Endothelial cell of umbilical vein (primary cell): Measurements from ENCODE around the gene TNP1.

ENCODE experiments used
- CTCF ChIP-seq, 2 donors: IDR thresholded peaks; 1 replicate in 1 of 2; 2 replicates in 1 of 2; pipeline ENCODE4 v1.5.1; 2011; ENCODE audit warnings: low read length in 2 of 2, mild to moderate bottlenecking in 2 of 2, moderate library complexity in 2 of 2, control low read depth in 1 of 2, inconsistent platforms in 1 of 2, low read depth in 1 of 2; ENCODE audit not compliant: insufficient read depth in 1 of 2; ENCODE audit errors: extremely low read depth in 1 of 2
- EZH2 ChIP-seq: IDR thresholded peaks from 2 replicates; pipeline ENCODE4 v1.6.1; 2012; ENCODE audit warnings: borderline replicate concordance, low read depth, mild to moderate bottlenecking, moderate library complexity, low read length, inconsistent platforms; ENCODE audit not compliant: severe bottlenecking
- FOS ChIP-seq: IDR thresholded peaks from 2 replicates; pipeline ENCODE4 v1.6.1; 2011; ENCODE audit warnings: mild to moderate bottlenecking, low read length, moderate library complexity, borderline replicate concordance; ENCODE audit not compliant: insufficient read depth
- JUN ChIP-seq: IDR thresholded peaks from 2 replicates; pipeline ENCODE4 v1.6.1; 2011; ENCODE audit warnings: borderline replicate concordance, low read depth; ENCODE audit not compliant: insufficient read length, insufficient read depth
- MAX ChIP-seq: IDR thresholded peaks from 2 replicates; pipeline ENCODE4 v1.6.1; 2011; ENCODE audit not compliant: insufficient read depth, insufficient read length
- MYC ChIP-seq: IDR thresholded peaks from one replicate; pipeline ENCODE4 v1.6.1; 2011; ENCODE audit warnings: mild to moderate bottlenecking, low read depth, low read length
- POLR2A ChIP-seq: IDR thresholded peaks from 2 replicates; pipeline ENCODE4 v1.6.1; 2012; ENCODE audit warnings: low read depth, mild to moderate bottlenecking, control low read depth, low read length
- POLR2AphosphoS5 ChIP-seq: IDR thresholded peaks from 2 replicates; pipeline ENCODE4 v1.6.1; 2012; ENCODE audit warnings: low read depth, mild to moderate bottlenecking, control low read depth, low read length, moderate library complexity; ENCODE audit not compliant: insufficient read depth

GRCh38 chr2:216904974-216905373 is 45.1 kb upstream of the TNP1 start:
- TF ChIP-seq MAX, result no peak
- TF ChIP-seq CTCF (IDR thresholded peaks at IDR 0.05; ENCODE audit: extremely low read depth in 1 of 2, insufficient read depth in 1 of 2, low read depth in 1 of 2, low read length in 2 of 2), result no peak
- no peak for TF ChIP-seq MYC
- TF ChIP-seq EZH2, result no peak
- TF ChIP-seq FOS, result no peak
- TF ChIP-seq JUN, result no peak
- TF ChIP-seq POLR2AphosphoS5, result no peak
- no peak for TF ChIP-seq POLR2A
